Effector memory CD8-positive, alpha-beta T cell (primary cell): ENCODE data around the gene TMC1.

Experiments
- ATAC-seq: fragments of 150-1000 bp; cut with Tn5 transposase; replicated peaks from 2 replicates; pipeline ENCODE4 v1.10.0; 2021; ENCODE audit warnings: mild to moderate bottlenecking, moderate library complexity
- DNase-seq, 3 experiments: peaks; one replicate each; pipeline ENCODE4 v3.0.0; 2021
- H3K27ac Mint-ChIP-seq, 2 donors: one replicate each; pipeline ENCODE4 v1.8.0; 2022; ENCODE audit warnings: mild to moderate bottlenecking in 2 of 2, mixed read lengths in 2 of 2, moderate library complexity in 2 of 2
- H3K27me3 Mint-ChIP-seq, 2 donors: one replicate each; pipeline ENCODE4 v1.8.0; 2022; ENCODE audit warnings: mixed read lengths in 2 of 2
- H3K36me3 Mint-ChIP-seq: one replicate; pipeline ENCODE4 v1.8.0; 2022; ENCODE audit warnings: mild to moderate bottlenecking, moderate library complexity, mixed read lengths; ENCODE audit not compliant: insufficient read depth
- H3K4me1 Mint-ChIP-seq, 2 donors: one replicate each; pipeline ENCODE4 v1.8.0; 2022; ENCODE audit warnings: low read depth in 2 of 2, mixed read lengths in 2 of 2
- H3K4me3 Mint-ChIP-seq, 2 donors: one replicate each; pipeline ENCODE4 v1.8.0; 2022; ENCODE audit warnings: mild to moderate bottlenecking in 2 of 2, mixed read lengths in 2 of 2, moderate library complexity in 2 of 2
- H3K9me3 Mint-ChIP-seq, 2 donors: one replicate each; pipeline ENCODE4 v1.8.0; 2022; ENCODE audit warnings: mixed read lengths in 2 of 2

Gene TMC1

GRCh38 chr9:72589667-72590521, 68.5 kb downstream of the TMC1 start:
- Mint-ChIP-seq H3K36me3 (peaks cover 5% of the 10 kb centered on the region), H3K9me3 (no peaks in the 10 kb centered on the region), H3K27ac (no peak overlapping the region), H3K4me3 (no peak overlapping the region), H3K4me1 (peaks cover 8 to 17% of the 10 kb centered on the region in 2 donors), H3K27me3 (peaks cover 0 to 6% of the 10 kb centered on the region in 2 donors)
- no peak for ATAC-seq
- no peak for DNase-seq

- Mint-ChIP-seq H3K4me3 (no peak overlapping the region), H3K27ac (no peak overlapping the region), H3K27me3 (peaks cover 0 to 6% of the 10 kb centered on the region in 2 donors), H3K36me3 (peaks cover 5% of the 10 kb centered on the region), H3K4me1 (peaks cover 8 to 12% of the 10 kb centered on the region in 2 donors), H3K9me3 (no peaks in the 10 kb centered on the region)
- no peak for DNase-seq
- no peak for ATAC-seq
Measured at GRCh38 chr9:72590824-72591223, 69.4 kb downstream of the TMC1 start.

GRCh38 chr9:72592502-72593403, 71.3 kb downstream of the TMC1 start:
- H3K4me3 Mint-ChIP-seq: no peak overlapping the region
- DNase-seq: peak; percentile 15 to 32 (median 23)

GRCh38 chr9:72596451-72597180, 75.2 kb downstream of the TMC1 start:
- H3K9me3 Mint-ChIP-seq: no peaks in the 10 kb centered on the region
- no peak overlapping the region for H3K4me3 Mint-ChIP-seq
- H3K27me3 Mint-ChIP-seq: peaks cover 0 to 6% of the 10 kb centered on the region in 2 donors
- ATAC-seq: peak; percentile 71
- peaks cover 3% of the 10 kb centered on the region for H3K36me3 Mint-ChIP-seq
- H3K4me1 Mint-ChIP-seq: peaks cover 0 to 8% of the 10 kb centered on the region in 2 donors
- peak overlapping the region in 1 of 2 donors; percentile 29 for H3K27ac Mint-ChIP-seq
- DNase-seq: no peak

More at GRCh38 chr9:72592502-72593403, 71.3 kb downstream of the TMC1 start:
- peak; percentile 73 for ATAC-seq
- Mint-ChIP-seq H3K9me3 (no peaks in the 10 kb centered on the region), H3K4me1 (peaks cover 0 to 8% of the 10 kb centered on the region in 2 donors), H3K27me3 (peaks cover 0 to 6% of the 10 kb centered on the region in 2 donors), H3K27ac (no peak overlapping the region), H3K36me3 (no peaks in the 10 kb centered on the region)

- no peak for DNase-seq
- ATAC-seq: no peak
- Mint-ChIP-seq H3K27ac (no peak overlapping the region), H3K36me3 (peaks cover 3% of the 10 kb centered on the region), H3K4me3 (no peak overlapping the region), H3K27me3 (peaks cover 0 to 6% of the 10 kb centered on the region in 2 donors), H3K9me3 (no peaks in the 10 kb centered on the region), H3K4me1 (peaks cover 0 to 8% of the 10 kb centered on the region in 2 donors)
Measured at GRCh38 chr9:72597181-72597517, 75.7 kb downstream of the TMC1 start.

GRCh38 chr9:72597601-72598000, 76.2 kb downstream of the TMC1 start:
- ATAC-seq (no peak), DNase-seq (no peak)
- no peak overlapping the region for H3K4me3 Mint-ChIP-seq
- H3K36me3 Mint-ChIP-seq: peaks cover 3% of the 10 kb centered on the region
- peaks cover 0 to 6% of the 10 kb centered on the region in 2 donors for H3K27me3 Mint-ChIP-seq
- peaks cover 0 to 6% of the 10 kb centered on the region in 2 donors for H3K4me1 Mint-ChIP-seq
- H3K27ac Mint-ChIP-seq: no peak overlapping the region
- no peaks in the 10 kb centered on the region for H3K9me3 Mint-ChIP-seq

- Mint-ChIP-seq H3K4me1 (peaks cover 0 to 5% of the 10 kb centered on the region in 2 donors), H3K27me3 (peaks cover 0 to 6% of the 10 kb centered on the region in 2 donors), H3K9me3 (no peaks in the 10 kb centered on the region), H3K36me3 (peaks cover 3% of the 10 kb centered on the region), H3K4me3 (no peak overlapping the region), H3K27ac (no peak overlapping the region)
- ATAC-seq (no peak), DNase-seq (no peak)
Measured at GRCh38 chr9:72598639-72599038, 77.2 kb downstream of the TMC1 start.

GRCh38 chr9:72599874-72600534, 78.6 kb downstream of the TMC1 start:
- DNase-seq (no peak), ATAC-seq (no peak)
- H3K27me3 Mint-ChIP-seq: no peaks in the 10 kb centered on the region
- H3K36me3 Mint-ChIP-seq: peaks cover 3% of the 10 kb centered on the region
- H3K4me1 Mint-ChIP-seq: peaks cover 0 to 5% of the 10 kb centered on the region in 2 donors
- H3K4me3 Mint-ChIP-seq: no peak overlapping the region
- no peaks in the 10 kb centered on the region for H3K9me3 Mint-ChIP-seq
- H3K27ac Mint-ChIP-seq: no peak overlapping the region

- Mint-ChIP-seq H3K4me1 (peaks cover 0 to 5% of the 10 kb centered on the region in 2 donors), H3K27ac (no peak overlapping the region), H3K27me3 (no peaks in the 10 kb centered on the region), H3K9me3 (no peaks in the 10 kb centered on the region), H3K4me3 (no peak overlapping the region), H3K36me3 (peaks cover 3% of the 10 kb centered on the region)
- ATAC-seq: no peak
- DNase-seq: no peak
Measured at GRCh38 chr9:72600671-72601070, 79.3 kb downstream of the TMC1 start.

- peak; percentile 42 for ATAC-seq
- H3K27me3 Mint-ChIP-seq: no peaks in the 10 kb centered on the region
- H3K36me3 Mint-ChIP-seq: peaks cover 3% of the 10 kb centered on the region
- H3K27ac Mint-ChIP-seq: no peak overlapping the region
- no peak overlapping the region for H3K4me3 Mint-ChIP-seq
- peaks cover 0 to 3% of the 10 kb centered on the region in 2 donors for H3K4me1 Mint-ChIP-seq
- DNase-seq: no peak
- H3K9me3 Mint-ChIP-seq: no peaks in the 10 kb centered on the region
Measured at GRCh38 chr9:72601615-72602014, 80.2 kb downstream of the TMC1 start.

GRCh38 chr9:72612449-72612848, 91.0 kb downstream of the TMC1 start:
- no peak overlapping the region for H3K4me3 Mint-ChIP-seq
- DNase-seq: no peak
- H3K9me3 Mint-ChIP-seq: no peaks in the 10 kb centered on the region

GRCh38 chr9:72614067-72614466, 92.7 kb downstream of the TMC1 start:
- Mint-ChIP-seq H3K27ac (no peak overlapping the region), H3K9me3 (no peaks in the 10 kb centered on the region), H3K27me3 (peaks cover 0 to 10% of the 10 kb centered on the region in 2 donors), H3K4me1 (no peaks in the 10 kb centered on the region), H3K36me3 (peaks cover 3% of the 10 kb centered on the region), H3K4me3 (no peak overlapping the region)
- ATAC-seq (no peak), DNase-seq (no peak)

More at GRCh38 chr9:72612449-72612848, 91.0 kb downstream of the TMC1 start:
- H3K27me3 Mint-ChIP-seq: peaks cover 0 to 12% of the 10 kb centered on the region in 2 donors
- no peaks in the 10 kb centered on the region for H3K4me1 Mint-ChIP-seq
- ATAC-seq: no peak
- H3K36me3 Mint-ChIP-seq: peaks cover 3% of the 10 kb centered on the region
- no peak overlapping the region for H3K27ac Mint-ChIP-seq
